ENCODE data around the gene CCNE1.

- TF ChIP-seq POLR2A (IDR thresholded peaks at IDR 0.05; ENCODE audit: low read depth, low read length) (no peak), POLR2AphosphoS5 (IDR thresholded peaks at IDR 0.05; ENCODE audit: low read depth, low read length) (no peak), PAX5 (IDR thresholded peaks at IDR 0.05; ENCODE audit: insufficient read depth, low read length, severe bottlenecking) (no peak), TAF1 (IDR thresholded peaks at IDR 0.05; ENCODE audit: low read depth, low read length) (no peak), POU2F2 (IDR thresholded peaks at IDR 0.05; ENCODE audit: low read depth, low read length) (no peak)
Observed at GRCh38 chr19:29785955-29786589, 25.7 kb upstream of the CCNE1 start.

Measured in GM12891 (cell line).